Body of pancreas (tissue), 4 donors: ENCODE data around the gene PNN.

Source experiments
- POLR2A ChIP-seq, 3 donors: fragments of 450-650 bp; IDR thresholded peaks; one replicate each; pipeline ENCODE4 v1.6.1; 2016; ENCODE audit warnings: antibody characterized with exemption in 3 of 3, mild to moderate bottlenecking in 2 of 3
- TF ChIP-seq, protein P1 (sequence below), 7 experiments: fragments of 450-650 bp in 4 of 7; fragments of 200-600 bp in 3 of 7; sonication (generic) in 3 of 7; IDR thresholded peaks; one replicate each; pipeline ENCODE4 v1.5.1; 2016 to 2019; ENCODE audit warnings: antibody characterized with exemption in 7 of 7

GRCh38 chr14:39217214-39217879 is 42.3 kb downstream of the PNN start:
- TF ChIP-seq, protein P1, sequence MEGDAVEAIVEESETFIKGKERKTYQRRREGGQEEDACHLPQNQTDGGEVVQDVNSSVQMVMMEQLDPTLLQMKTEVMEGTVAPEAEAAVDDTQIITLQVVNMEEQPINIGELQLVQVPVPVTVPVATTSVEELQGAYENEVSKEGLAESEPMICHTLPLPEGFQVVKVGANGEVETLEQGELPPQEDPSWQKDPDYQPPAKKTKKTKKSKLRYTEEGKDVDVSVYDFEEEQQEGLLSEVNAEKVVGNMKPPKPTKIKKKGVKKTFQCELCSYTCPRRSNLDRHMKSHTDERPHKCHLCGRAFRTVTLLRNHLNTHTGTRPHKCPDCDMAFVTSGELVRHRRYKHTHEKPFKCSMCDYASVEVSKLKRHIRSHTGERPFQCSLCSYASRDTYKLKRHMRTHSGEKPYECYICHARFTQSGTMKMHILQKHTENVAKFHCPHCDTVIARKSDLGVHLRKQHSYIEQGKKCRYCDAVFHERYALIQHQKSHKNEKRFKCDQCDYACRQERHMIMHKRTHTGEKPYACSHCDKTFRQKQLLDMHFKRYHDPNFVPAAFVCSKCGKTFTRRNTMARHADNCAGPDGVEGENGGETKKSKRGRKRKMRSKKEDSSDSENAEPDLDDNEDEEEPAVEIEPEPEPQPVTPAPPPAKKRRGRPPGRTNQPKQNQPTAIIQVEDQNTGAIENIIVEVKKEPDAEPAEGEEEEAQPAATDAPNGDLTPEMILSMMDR (IDR thresholded peaks at IDR 0.05): no peak
- no peak for TF ChIP-seq POLR2A (IDR thresholded peaks at IDR 0.05)
